GM12872 (cell line): Measurements from ENCODE around the gene ITIH5.

Source experiments
- CTCF ChIP-seq: IDR thresholded peaks from 3 replicates; pipeline ENCODE4 v1.5.1; 2011; ENCODE audit warnings: low read depth, mild to moderate bottlenecking, low read length, moderate library complexity; ENCODE audit not compliant: insufficient read depth

Gene ITIH5

DNA sequence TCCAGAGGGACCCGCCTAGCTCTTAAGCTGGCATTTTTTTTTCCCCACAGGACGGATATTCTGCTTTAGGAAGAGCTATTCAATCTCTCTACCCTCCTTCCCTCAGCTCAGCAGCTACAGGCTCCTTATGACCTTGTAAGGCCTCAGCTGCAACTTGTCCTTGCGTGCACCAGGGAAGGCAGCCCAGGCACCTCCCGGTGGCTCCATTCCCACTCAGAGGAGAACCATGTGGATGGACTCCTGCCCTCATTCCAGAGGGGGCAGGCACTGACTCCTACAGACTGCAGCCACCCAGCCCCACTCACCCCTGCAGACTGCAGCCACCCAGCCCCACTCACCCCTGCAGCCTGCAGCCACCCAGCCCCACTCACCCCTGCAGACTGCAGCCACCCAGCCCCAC lies 73.7 kb downstream of the ITIH5 start:
- TF ChIP-seq CTCF: no peak

GRCh38 chr10:7592627-7593026 lies 74.1 kb downstream of the ITIH5 start:
- TF ChIP-seq CTCF: no peak

- TF ChIP-seq CTCF: no peak
These were observed 76.5 kb downstream of the ITIH5 start for GRCh38 chr10:7590271-7590670.

DNA sequence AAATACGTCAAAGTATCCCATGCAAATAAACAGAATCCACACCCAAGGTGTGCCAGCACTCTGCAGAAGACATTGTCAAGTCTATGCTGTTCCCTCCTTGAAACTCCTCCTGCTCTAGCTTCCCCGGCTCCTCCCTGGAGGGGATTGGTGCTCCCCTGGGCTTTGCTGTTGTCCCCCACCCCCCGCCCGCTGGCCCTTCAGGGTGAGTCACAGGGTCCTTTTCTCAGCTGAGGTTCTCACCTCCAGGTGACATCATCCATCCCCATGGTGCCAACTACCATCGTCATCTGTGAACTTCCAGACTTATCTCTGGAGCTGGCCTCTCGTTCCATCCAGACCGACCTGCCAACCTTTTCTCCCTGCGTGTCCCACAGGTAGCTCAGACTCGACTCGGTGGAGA lies 77.0 kb downstream of the ITIH5 start:
- no peak for TF ChIP-seq CTCF

DNA sequence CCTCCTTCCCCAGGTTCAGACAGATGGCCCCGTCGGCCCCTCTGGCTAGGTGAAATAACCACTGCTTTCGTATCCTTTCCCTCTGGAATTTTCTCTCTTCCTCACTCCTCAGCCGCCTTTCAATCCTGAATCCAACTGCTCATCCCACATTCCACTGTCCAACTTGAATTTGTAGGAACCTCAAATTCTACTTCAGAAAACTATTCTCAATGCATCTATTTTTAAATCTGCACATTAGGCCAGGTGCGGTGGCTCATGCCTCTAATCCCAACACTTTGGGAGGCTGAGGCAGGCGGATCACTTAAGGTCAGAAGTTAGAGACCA lies 78.9 kb downstream of the ITIH5 start:
- no peak for TF ChIP-seq CTCF

GRCh38 chr10:7587168-7587864 lies 79.5 kb downstream of the ITIH5 start:
- TF ChIP-seq CTCF: no peak

DNA sequence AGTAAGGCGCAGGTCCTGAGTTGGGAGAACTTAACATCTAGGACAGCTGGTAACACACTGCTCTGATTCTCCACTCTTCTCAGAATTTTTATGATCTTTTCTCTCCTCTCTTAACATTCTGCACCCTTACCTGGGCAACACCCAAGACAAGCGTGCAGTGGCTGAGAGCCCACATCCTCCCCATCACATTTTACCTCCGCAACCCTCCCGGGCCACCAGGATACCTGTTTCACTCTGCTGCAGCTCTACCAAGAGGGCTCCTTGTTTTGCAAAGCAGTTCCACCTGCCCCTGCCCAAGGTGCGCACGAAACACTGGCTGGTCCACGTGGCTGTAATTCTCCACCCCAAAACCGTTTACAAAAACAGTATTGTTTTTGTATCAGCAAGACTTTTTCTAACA lies 81.5 kb downstream of the ITIH5 start:
- TF ChIP-seq CTCF: no peak

DNA sequence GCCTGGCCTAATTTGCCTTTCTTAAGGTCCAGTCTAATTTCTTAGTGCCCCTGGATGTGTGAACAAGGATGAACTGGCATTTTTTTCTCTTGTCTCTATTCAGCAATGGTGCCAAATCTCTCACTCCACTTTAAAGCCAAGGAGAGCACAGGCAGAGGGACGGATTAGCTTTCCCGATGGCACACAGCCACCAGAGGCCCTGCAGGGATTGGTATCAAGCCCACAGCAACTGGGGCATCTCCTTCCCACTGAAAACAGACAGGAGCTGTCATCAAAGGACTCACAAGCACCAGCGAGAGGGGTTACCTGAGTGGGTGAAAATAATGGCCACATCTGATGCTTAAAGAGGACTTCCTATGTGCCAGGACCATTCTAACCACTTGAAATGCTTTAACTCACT lies 83.1 kb downstream of the ITIH5 start:
- TF ChIP-seq CTCF: no peak
